ENCODE data around the gene NXNL1.

GRCh38 chr19:17471410-17472125 is 10.8 kb upstream of the NXNL1 start:
- TF ChIP-seq POLR2AphosphoS5 (IDR thresholded peaks at IDR 0.05) (no peak), CTCF (IDR thresholded peaks at IDR 0.05 in 8 of 11, conservative IDR thresholded peaks at IDR 0.05 in 3 of 11) (no peak), POLR2A (IDR thresholded peaks at IDR 0.05) (no peak)

Data from spleen (tissue), 7 donors.